ENCODE data around the gene SHROOM1.

- TF ChIP-seq CTCF (conservative IDR thresholded peaks at IDR 0.05; ENCODE audit: low read length) (no peak), EZH2phosphoT487 (IDR thresholded peaks at IDR 0.05; ENCODE audit: borderline replicate concordance, low read depth, low read length) (no peak)
These were observed 23.3 kb upstream of the SHROOM1 start for GRCh38 chr5:132853790-132854189.
